ENCODE measurements around the gene CD38.

DNA sequence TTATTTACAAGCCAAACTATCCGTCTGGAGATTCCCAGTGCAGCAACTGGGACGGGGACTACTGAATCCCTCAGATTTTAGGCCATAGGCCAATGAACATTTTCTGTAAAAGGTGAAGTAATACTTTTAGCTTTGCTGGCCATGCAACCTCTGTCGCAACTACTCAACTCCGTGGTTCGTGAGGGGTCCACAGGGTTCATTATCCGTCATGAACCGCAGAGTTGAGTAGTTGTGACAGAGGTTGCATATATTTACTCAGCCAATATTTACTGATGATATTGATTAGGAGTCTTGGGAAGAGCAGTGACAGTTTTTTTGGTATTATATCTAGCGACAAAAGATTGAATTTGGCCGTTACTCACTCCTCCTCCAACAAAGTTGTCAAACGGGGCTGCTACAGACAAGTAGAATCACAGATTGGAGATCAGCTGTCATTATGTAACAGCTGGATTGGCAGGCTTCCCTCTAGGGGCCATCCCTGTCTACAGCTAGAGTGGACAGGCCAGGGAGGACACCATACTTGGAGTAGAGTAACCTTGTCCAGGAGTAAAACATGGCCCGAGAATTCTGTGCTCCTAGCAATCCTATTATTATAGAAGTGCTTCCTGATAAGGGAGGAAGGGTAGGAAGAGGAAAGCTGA, 37.2 kb upstream of the CD38 start:
- no peak for TF ChIP-seq EZH2 (IDR thresholded peaks at IDR 0.05; ENCODE audit: insufficient read depth, low read length)
- TF ChIP-seq, protein P1, sequence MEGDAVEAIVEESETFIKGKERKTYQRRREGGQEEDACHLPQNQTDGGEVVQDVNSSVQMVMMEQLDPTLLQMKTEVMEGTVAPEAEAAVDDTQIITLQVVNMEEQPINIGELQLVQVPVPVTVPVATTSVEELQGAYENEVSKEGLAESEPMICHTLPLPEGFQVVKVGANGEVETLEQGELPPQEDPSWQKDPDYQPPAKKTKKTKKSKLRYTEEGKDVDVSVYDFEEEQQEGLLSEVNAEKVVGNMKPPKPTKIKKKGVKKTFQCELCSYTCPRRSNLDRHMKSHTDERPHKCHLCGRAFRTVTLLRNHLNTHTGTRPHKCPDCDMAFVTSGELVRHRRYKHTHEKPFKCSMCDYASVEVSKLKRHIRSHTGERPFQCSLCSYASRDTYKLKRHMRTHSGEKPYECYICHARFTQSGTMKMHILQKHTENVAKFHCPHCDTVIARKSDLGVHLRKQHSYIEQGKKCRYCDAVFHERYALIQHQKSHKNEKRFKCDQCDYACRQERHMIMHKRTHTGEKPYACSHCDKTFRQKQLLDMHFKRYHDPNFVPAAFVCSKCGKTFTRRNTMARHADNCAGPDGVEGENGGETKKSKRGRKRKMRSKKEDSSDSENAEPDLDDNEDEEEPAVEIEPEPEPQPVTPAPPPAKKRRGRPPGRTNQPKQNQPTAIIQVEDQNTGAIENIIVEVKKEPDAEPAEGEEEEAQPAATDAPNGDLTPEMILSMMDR (IDR thresholded peaks at IDR 0.05; ENCODE audit: insufficient read depth, low read depth, low read length): no peak

All from astrocyte (in vitro differentiated cells and primary cell).